ENCODE data around the gene ZNF584.

The ZNF584 gene

GRCh38 chr19:58409010-58409790 lies 751 bp downstream of the ZNF584 start:
- peak; percentile 66 for DNase-seq
- no peak for TF ChIP-seq CTCF (IDR thresholded peaks at IDR 0.05; ENCODE audit: low read depth, low read length)
- Histone ChIP-seq H3K4me3 (ENCODE audit: low read depth, low read length) (peak overlapping the region; percentile 95), H3K9me3 (no peaks in the 10 kb centered on the region), H3K4me1 (no peaks in the 10 kb centered on the region; the same call in 1 of the 2 replicates), H3K36me3 (peaks cover 3% of the 10 kb centered on the region; the same call in 1 of the 2 replicates), H3K27me3 (no peaks in the 10 kb centered on the region)

GRCh38 chr19:58416604-58417003 lies 8.2 kb downstream of the ZNF584 start:
- H3K9me3 ChIP-seq = peaks cover 12% of the 10 kb centered on the region
- no peaks in the 10 kb centered on the region for H3K27me3 ChIP-seq
- no peak for TF ChIP-seq CTCF (IDR thresholded peaks at IDR 0.05; ENCODE audit: low read depth, low read length)
- H3K36me3 ChIP-seq = peaks cover 64% of the 10 kb centered on the region
- no peaks in the 10 kb centered on the region for H3K4me1 ChIP-seq
- H3K4me3 ChIP-seq (ENCODE audit: low read depth, low read length) = no peak overlapping the region
- no peak for DNase-seq

GRCh38 chr19:58417071-58417470 lies 8.6 kb downstream of the ZNF584 start:
- no peak for DNase-seq
- TF ChIP-seq CTCF (IDR thresholded peaks at IDR 0.05; ENCODE audit: low read depth, low read length) = no peak
- H3K4me1 ChIP-seq = no peaks in the 10 kb centered on the region
- peaks cover 12% of the 10 kb centered on the region for H3K9me3 ChIP-seq
- H3K4me3 ChIP-seq (ENCODE audit: low read depth, low read length) = no peak overlapping the region
- H3K36me3 ChIP-seq = peaks cover 64% of the 10 kb centered on the region
- no peaks in the 10 kb centered on the region for H3K27me3 ChIP-seq

- H3K4me1 ChIP-seq = no peaks in the 10 kb centered on the region
- TF ChIP-seq CTCF (IDR thresholded peaks at IDR 0.05; ENCODE audit: low read depth, low read length) = no peak
- H3K4me3 ChIP-seq (ENCODE audit: low read depth, low read length) = no peak overlapping the region
- peaks cover 10% of the 10 kb centered on the region for H3K9me3 ChIP-seq
- H3K27me3 ChIP-seq = no peaks in the 10 kb centered on the region
- DNase-seq = no peak
- peaks cover 29% of the 10 kb centered on the region for H3K36me3 ChIP-seq
These were observed 20.2 kb downstream of the ZNF584 start for GRCh38 chr19:58428617-58429016.

- no peak for DNase-seq
- Histone ChIP-seq H3K4me3 (ENCODE audit: low read depth, low read length) (no peak overlapping the region), H3K36me3 (peaks cover 40% of the 10 kb centered on the region), H3K9me3 (peaks cover 16% of the 10 kb centered on the region), H3K4me1 (no peaks in the 10 kb centered on the region), H3K27me3 (no peaks in the 10 kb centered on the region)
- TF ChIP-seq CTCF (IDR thresholded peaks at IDR 0.05; ENCODE audit: low read depth, low read length) = no peak
These were observed 21.3 kb downstream of the ZNF584 start for GRCh38 chr19:58429745-58430144.

GRCh38 chr19:58434217-58434616 lies 25.8 kb downstream of the ZNF584 start:
- Histone ChIP-seq H3K4me1 (no peaks in the 10 kb centered on the region), H3K9me3 (peaks cover 16% of the 10 kb centered on the region), H3K27me3 (no peaks in the 10 kb centered on the region), H3K36me3 (peaks cover 60% of the 10 kb centered on the region), H3K4me3 (ENCODE audit: low read depth, low read length) (no peak overlapping the region)
- no peak for TF ChIP-seq CTCF (IDR thresholded peaks at IDR 0.05; ENCODE audit: low read depth, low read length)
- no peak for DNase-seq
